PC-9 (cell line): ENCODE results near the gene SOSTDC1. TPM values are rescaled to one million over a fixed set of nuclear protein-coding genes. Genes with fewer than 3 reads are reported as not detected.
A peak's percentile ranks its signal among the peaks of the same experiment; 100 is the strongest.

Experiments
- Bru-seq: library from RNA; stranded (reverse); fragments of 400-500 nt; gene quantifications from one replicate; lab custom pipeline; 2021; lab: Mats Ljungman, UMichigan
- BruChase-seq, 2 experiments: library from RNA; stranded (reverse); fragments of 400-500 nt; gene quantifications; one replicate each; lab custom pipeline; 2021; lab: Mats Ljungman, UMichigan
- BruUV-seq: library from RNA; stranded (reverse); fragments of 400-500 nt; replicated peaks from 2 replicates; lab custom pipeline; 2021; lab: Mats Ljungman, UMichigan
- CTCF ChIA-PET: fragments of 300-600 bp; sonication (Branson Sonifier 250); formaldehyde crosslinking; loops from one replicate; lab custom pipeline; 2022; ENCODE audit warnings: antibody characterized with exemption; lab: Charles Lee
- POLR2A ChIA-PET: fragments of 300-600 bp; sonication (Branson Sonifier 250); formaldehyde crosslinking; loops from one replicate; lab custom pipeline; 2022; ENCODE audit warnings: antibody characterized with exemption; ENCODE audit not compliant: unreplicated experiment; lab: Charles Lee
- DNase-seq, 2 experiments: peaks; one replicate each; pipeline versions ENCODE4 v3.0.0 to v3.0.0-alpha.2; 2015 to 2022; ENCODE audit warnings: mixed read lengths in 1 of 2
- H2AFZ ChIP-seq: fragments of 200-600 bp; sonication (generic); 2 replicates; pipeline ENCODE4 v1.8.1; 2017; ENCODE audit warnings: antibody characterized with exemption
- H3F3A ChIP-seq: fragments of 200-600 bp; sonication (generic); 2 replicates; pipeline ENCODE4 v1.8.1; 2017; ENCODE audit warnings: antibody characterized with exemption, mild to moderate bottlenecking, low read depth; ENCODE audit not compliant: insufficient read depth
- H3K27ac ChIP-seq: fragments of 200-600 bp; sonication (generic); 2 replicates; pipeline ENCODE4 v1.6.1; 2016; ENCODE audit warnings: mixed run types
- H3K27me3 ChIP-seq: fragments of 200-600 bp; sonication (generic); 2 replicates; pipeline ENCODE4 v1.6.1; 2016; ENCODE audit warnings: low read depth, mixed run types; ENCODE audit not compliant: insufficient read depth
- H3K36me3 ChIP-seq: fragments of 200-600 bp; sonication (generic); 2 replicates; pipeline ENCODE4 v1.6.1; 2016; ENCODE audit warnings: low read depth, mixed run types
- H3K4me1 ChIP-seq: fragments of 200-600 bp; sonication (generic); replicated peaks from 2 replicates; pipeline ENCODE4 v1.6.1; 2016; ENCODE audit warnings: mixed run types; ENCODE audit not compliant: insufficient read depth
- H3K4me2 ChIP-seq: fragments of 200-600 bp; sonication (generic); 2 replicates; pipeline ENCODE4 v1.6.1; 2017; ENCODE audit warnings: mixed run types
- H3K4me3 ChIP-seq: fragments of 200-600 bp; sonication (generic); 2 replicates; pipeline ENCODE4 v1.6.1; 2016; ENCODE audit warnings: mixed run types
- H3K79me2 ChIP-seq: fragments of 200-600 bp; sonication (generic); 2 replicates; pipeline ENCODE4 v1.6.1; 2017; ENCODE audit warnings: low read depth, mixed run types
- H3K9me2 ChIP-seq: fragments of 200-600 bp; sonication (generic); 2 replicates; pipeline ENCODE4 v1.8.1; 2017; ENCODE audit warnings: mild to moderate bottlenecking; ENCODE audit not compliant: insufficient read depth
- H3K9me3 ChIP-seq: fragments of 200-600 bp; sonication (generic); 2 replicates; pipeline ENCODE4 v1.8.1; 2016; ENCODE audit warnings: low read depth; ENCODE audit not compliant: insufficient read depth
- H4K20me1 ChIP-seq: fragments of 200-600 bp; sonication (generic); 2 replicates; pipeline ENCODE4 v1.8.1; 2017; ENCODE audit not compliant: insufficient read depth
- CTCF ChIP-seq: fragments of 200-600 bp; sonication (generic); conservative IDR thresholded peaks from 2 replicates; pipeline ENCODE4 v1.6.1; 2017; ENCODE audit warnings: mixed run types, antibody characterized with exemption, mild to moderate bottlenecking, moderate library complexity
- EZH2 ChIP-seq: fragments of 200-600 bp; sonication (generic); IDR thresholded peaks from 2 replicates; pipeline ENCODE4 v1.8.0; 2017; ENCODE audit warnings: antibody characterized with exemption, low read depth
- intact Hi-C: fragments of 100-400 bp; cut with micrococcal nuclease; formaldehyde crosslinking; loops from one replicate; pipeline ENCODE4 v1.10.0; 2022; ENCODE audit not compliant: unreplicated experiment
- long read RNA-seq: library from polyadenylated mRNA; stranded (forward); transcript quantifications from one replicate; pipeline ENCODE4 v2.0.0, GENCODE V29; 2022
- total RNA-seq: library from RNA; stranded (reverse); gene quantifications from 2 replicates; pipeline ENCODE4 v1.2.3, GENCODE V29; 2021

The SOSTDC1 gene
- total RNA-seq (not detected in 2 replicates), Bru-seq, nascent RNA (not detected), BruChase-seq, experiment 1, labeled RNA remaining after a 2-hour chase (percentile 9 among the genes with signal in this experiment), BruChase-seq, experiment 2, labeled RNA remaining after a 6-hour chase (percentile 1 among the genes with signal in this experiment)
- long read RNA-seq, result 0 reads

DNA sequence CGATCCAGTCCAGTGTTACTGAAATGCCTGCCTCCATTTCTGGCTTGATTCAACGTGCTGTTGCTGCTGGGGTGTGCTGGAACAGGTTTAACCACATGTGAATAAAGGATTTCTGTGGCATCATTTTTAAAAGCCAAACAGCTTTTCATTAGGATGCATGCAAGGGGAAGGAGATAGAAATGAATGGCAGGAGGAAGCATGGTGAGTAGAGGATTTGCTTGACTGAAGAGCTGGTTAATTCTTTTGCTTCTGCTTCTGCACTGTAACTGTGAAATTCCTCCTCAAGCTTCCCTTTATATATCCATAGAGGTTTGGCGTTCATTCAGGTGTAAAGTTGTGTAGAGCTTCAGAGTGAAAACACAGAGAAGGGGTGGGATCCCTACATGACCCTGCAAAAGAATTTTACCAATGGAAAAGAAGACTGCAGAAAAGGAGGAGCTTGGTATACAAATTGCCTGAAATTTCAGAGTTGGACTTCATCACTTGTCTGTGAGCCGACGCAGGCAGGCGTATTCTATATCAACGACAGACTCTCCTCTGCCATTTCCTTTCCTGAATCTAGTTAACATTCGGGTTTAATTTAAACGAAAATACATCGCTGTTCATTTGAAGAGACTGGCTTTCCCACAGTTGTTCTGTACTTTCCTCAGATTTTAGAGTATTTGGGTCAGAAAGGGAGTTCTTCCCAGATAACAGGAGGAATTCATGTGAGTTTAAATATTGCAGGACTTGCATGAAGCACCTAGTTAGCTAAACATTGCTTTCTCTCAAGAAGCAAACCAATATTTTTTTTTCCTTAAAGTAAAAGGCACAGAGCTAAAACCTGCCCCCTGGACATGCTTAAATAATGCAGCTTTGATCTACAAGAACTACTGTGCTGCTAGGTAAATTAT, at the start of gene SOSTDC1:
Gene SOSTDC1 (minus strand): TSS at position 270 of the 893 bp plus-strand sequence. CDS start 70 bp downstream, at position 200.
- H3K9me2 ChIP-seq, result no peaks in the 10 kb centered on the region; the same call in 1 of the 2 replicates
- H3K79me2 ChIP-seq, result no peaks in the 10 kb centered on the region
- ChIA-PET POLR2A (interaction anchor here (0.6 kb wide), 2 partner anchors 235 to 592 kb away, joined by 4 read pairs; no protein-coding TSS in a partner anchor), CTCF (no interaction called here)
- no peaks in the 10 kb centered on the region for H3K27me3 ChIP-seq
- no peak within 1 kb of the TSS for H3K27ac ChIP-seq
- no peaks in the 10 kb centered on the region for H4K20me1 ChIP-seq
- H3K9me3 ChIP-seq, result no peaks in the 10 kb centered on the region
- no peak within 1 kb of the TSS for H2AFZ ChIP-seq
- H3F3A ChIP-seq, result no peaks in the 10 kb centered on the region
- no peaks in the 10 kb centered on the region for H3K4me1 ChIP-seq
- no peak within 1 kb of the TSS for H3K4me3 ChIP-seq
- no peaks in the 10 kb centered on the region for H3K36me3 ChIP-seq
- intact Hi-C loops, result no loop called here
- H3K4me2 ChIP-seq, result no peak within 1 kb of the TSS
- no peak for DNase-seq
- no TSS peak for BruUV-seq
- TF ChIP-seq CTCF (no peak), EZH2 (no peak)

GRCh38 chr7:16514729-16515128, 49.2 kb upstream of the SOSTDC1 start:
- no TSS peak for BruUV-seq
- Histone ChIP-seq H3K4me2 (no peak overlapping the region), H3K4me3 (no peak overlapping the region), H3K4me1 (no peaks in the 10 kb centered on the region), H3K9me2 (no peaks in the 10 kb centered on the region), H3K27ac (no peak overlapping the region), H3F3A (no peaks in the 10 kb centered on the region), H4K20me1 (no peaks in the 10 kb centered on the region), H3K79me2 (no peaks in the 10 kb centered on the region), H3K9me3 (no peaks in the 10 kb centered on the region; the same call in 1 of the 2 replicates), H2AFZ (no peak overlapping the region), H3K36me3 (no peaks in the 10 kb centered on the region), H3K27me3 (no peaks in the 10 kb centered on the region)
- CTCF ChIA-PET, result no interaction called here
- intact Hi-C loops, result no loop called here
- no peak for DNase-seq
- POLR2A ChIA-PET, result interaction anchor here (0.6 kb wide), 1 partner anchor 113 kb away, joined by 3 read pairs; no protein-coding TSS in a partner anchor
- TF ChIP-seq EZH2, result no peak
- TF ChIP-seq CTCF, result no peak

DNA sequence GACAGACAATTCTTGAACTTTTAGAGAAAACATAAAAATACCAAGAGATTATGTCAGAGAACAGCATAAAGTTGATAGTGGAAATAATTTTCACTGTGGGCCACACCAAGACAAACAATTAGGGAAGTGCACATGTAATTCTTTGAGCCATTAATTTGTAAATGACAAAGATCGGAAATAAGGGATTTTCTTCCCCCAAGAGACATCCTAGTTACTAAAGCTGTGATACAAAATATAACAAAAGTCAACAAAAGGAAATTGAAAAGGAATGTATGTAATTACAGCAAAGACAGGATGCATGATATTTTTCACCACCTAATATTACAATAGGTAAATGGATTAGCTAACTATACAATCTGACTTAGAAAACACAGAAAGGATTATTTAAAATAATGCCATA, 48.7 kb upstream of the SOSTDC1 start:
- CTCF ChIA-PET, result no interaction called here
- BruUV-seq, result no TSS peak
- intact Hi-C loops, result no loop called here

More for the DNA sequence above, 48.7 kb upstream of the SOSTDC1 start:
- no peaks in the 10 kb centered on the region for H3K27me3 ChIP-seq
- no peak overlapping the region for H3K4me3 ChIP-seq
- no peaks in the 10 kb centered on the region for H3K36me3 ChIP-seq
- H3F3A ChIP-seq, result no peaks in the 10 kb centered on the region
- H2AFZ ChIP-seq, result no peak overlapping the region
- no peaks in the 10 kb centered on the region for H3K79me2 ChIP-seq
- no peak for TF ChIP-seq EZH2
- no peak for DNase-seq
- POLR2A ChIA-PET, result no interaction called here
- no peak overlapping the region for H3K4me2 ChIP-seq
- no peak overlapping the region for H3K27ac ChIP-seq
- H4K20me1 ChIP-seq, result no peaks in the 10 kb centered on the region
- no peaks in the 10 kb centered on the region; the same call in 1 of the 2 replicates for H3K9me3 ChIP-seq
- H3K9me2 ChIP-seq, result no peaks in the 10 kb centered on the region
- H3K4me1 ChIP-seq, result no peaks in the 10 kb centered on the region
